BE2C (cell line): ENCODE results near the gene AMD1.

Experiments used
- DNase-seq: peaks from one replicate; pipeline ENCODE4 v3.0.0-alpha.2; 2020
- H3K27me3 ChIP-seq: fragments of 250-450 bp; sonication (Bioruptor Pico); 2 replicates; pipeline ENCODE4 v1.5.1; 2020; ENCODE audit warnings: mild to moderate bottlenecking
- H3K36me3 ChIP-seq: fragments of 250-450 bp; sonication (Bioruptor Pico); 2 replicates; pipeline ENCODE4 v1.5.1; 2020; ENCODE audit warnings: mild to moderate bottlenecking
- H3K4me1 ChIP-seq: fragments of 250-450 bp; sonication (Bioruptor Pico); 2 replicates; pipeline ENCODE4 v1.5.1; 2020
- H3K4me3 ChIP-seq: 2 replicates; pipeline ENCODE4 v1.5.1; 2011; ENCODE audit warnings: low read depth, low read length
- H3K9me3 ChIP-seq: fragments of 250-450 bp; sonication (Bioruptor Pico); 2 replicates; pipeline ENCODE4 v1.5.1; 2020
- TF ChIP-seq, protein P1 (sequence below): IDR thresholded peaks from 2 replicates; pipeline ENCODE4 v1.5.1; 2012; ENCODE audit warnings: mild to moderate bottlenecking, low read depth, low read length

AMD1 gene

DNA sequence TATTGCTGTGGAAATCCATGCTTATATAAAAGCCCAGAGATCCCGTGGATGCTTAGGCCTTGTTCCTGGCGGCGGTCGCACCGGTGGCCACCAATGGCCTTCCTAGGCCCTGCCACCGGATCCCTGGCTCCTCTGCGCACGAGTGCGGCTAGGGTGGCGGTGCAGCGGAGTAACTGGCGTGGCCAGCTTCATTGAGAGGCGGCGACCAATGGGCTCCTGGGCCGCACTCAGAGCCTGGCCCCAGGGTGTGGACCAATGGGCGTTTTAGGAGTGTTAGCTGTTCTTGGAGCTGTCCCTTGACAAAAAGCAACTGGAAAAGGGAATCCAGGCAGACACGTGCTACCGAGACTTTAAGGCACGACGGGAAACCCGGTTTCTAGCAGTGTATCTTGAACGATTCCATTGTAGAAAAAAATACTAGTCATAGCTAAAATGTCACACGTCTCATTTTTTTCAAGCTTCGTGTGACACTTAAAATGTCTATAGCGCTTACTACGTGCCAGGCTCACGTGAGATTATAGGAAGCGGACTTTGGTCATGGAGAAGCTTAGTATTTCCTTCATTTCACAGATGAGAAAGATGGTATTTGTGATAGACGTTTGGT, 1.7 kb downstream of the AMD1 start:
- TF ChIP-seq, protein P1, sequence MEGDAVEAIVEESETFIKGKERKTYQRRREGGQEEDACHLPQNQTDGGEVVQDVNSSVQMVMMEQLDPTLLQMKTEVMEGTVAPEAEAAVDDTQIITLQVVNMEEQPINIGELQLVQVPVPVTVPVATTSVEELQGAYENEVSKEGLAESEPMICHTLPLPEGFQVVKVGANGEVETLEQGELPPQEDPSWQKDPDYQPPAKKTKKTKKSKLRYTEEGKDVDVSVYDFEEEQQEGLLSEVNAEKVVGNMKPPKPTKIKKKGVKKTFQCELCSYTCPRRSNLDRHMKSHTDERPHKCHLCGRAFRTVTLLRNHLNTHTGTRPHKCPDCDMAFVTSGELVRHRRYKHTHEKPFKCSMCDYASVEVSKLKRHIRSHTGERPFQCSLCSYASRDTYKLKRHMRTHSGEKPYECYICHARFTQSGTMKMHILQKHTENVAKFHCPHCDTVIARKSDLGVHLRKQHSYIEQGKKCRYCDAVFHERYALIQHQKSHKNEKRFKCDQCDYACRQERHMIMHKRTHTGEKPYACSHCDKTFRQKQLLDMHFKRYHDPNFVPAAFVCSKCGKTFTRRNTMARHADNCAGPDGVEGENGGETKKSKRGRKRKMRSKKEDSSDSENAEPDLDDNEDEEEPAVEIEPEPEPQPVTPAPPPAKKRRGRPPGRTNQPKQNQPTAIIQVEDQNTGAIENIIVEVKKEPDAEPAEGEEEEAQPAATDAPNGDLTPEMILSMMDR = no peak
- no peaks in the 10 kb centered on the region for H3K27me3 ChIP-seq
- H3K4me3 ChIP-seq = peak overlapping the region; percentile 93
- H3K9me3 ChIP-seq = no peaks in the 10 kb centered on the region
- peak; percentile 92 for DNase-seq
- no peaks in the 10 kb centered on the region for H3K4me1 ChIP-seq
- H3K36me3 ChIP-seq = peaks cover 7% of the 10 kb centered on the region

- no peaks in the 10 kb centered on the region for H3K4me1 ChIP-seq
- peaks cover 7% of the 10 kb centered on the region for H3K36me3 ChIP-seq
- no peaks in the 10 kb centered on the region for H3K9me3 ChIP-seq
- H3K27me3 ChIP-seq = no peaks in the 10 kb centered on the region
- DNase-seq = no peak
- peak overlapping the region; percentile 93 for H3K4me3 ChIP-seq
- TF ChIP-seq, protein P1 = no peak
Measured at GRCh38 chr6:110876806-110877564, 2.4 kb downstream of the AMD1 start.

- no peak for DNase-seq
- H3K9me3 ChIP-seq = no peaks in the 10 kb centered on the region
- TF ChIP-seq, protein P1 = no peak
- H3K4me3 ChIP-seq = peak overlapping the region; percentile 93
- no peaks in the 10 kb centered on the region for H3K27me3 ChIP-seq
- peaks cover 7% of the 10 kb centered on the region for H3K36me3 ChIP-seq
- H3K4me1 ChIP-seq = no peaks in the 10 kb centered on the region
Measured at GRCh38 chr6:110877569-110877968, 3.0 kb downstream of the AMD1 start.

DNA sequence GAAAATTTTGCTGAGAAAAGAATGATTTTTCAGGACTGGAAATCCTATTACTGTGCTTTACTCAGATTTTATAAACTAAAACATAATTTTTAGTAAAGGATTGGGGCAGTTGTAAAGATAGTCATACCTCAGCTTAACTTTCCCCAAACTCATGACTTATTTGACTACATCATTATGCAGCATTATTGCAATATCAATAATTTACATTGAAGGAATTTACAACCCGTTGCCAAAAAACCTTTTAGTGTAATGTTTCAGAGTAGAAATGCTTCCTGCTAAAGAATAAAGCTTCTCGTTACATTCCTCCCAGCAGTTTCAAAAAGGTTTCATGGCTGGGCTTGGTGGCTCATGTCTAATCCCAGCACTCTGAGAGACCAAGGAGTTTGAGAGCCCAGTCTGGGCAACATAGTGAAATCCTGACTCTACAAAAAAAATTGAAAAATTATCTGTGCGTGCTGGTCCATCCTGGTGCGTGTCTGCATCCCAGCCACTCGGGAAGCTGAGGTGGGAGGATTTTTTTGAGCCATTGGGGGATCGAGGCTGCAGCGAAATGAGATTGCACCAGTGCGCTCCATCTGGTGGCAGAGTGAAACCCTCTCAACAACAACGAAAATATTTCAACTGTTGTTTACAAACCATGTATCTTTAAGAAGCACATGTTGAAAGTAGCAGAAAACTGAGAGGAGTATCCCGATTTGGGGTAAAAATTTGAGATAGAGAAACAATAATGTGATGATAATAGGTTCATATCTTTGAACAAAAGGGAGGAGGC, 4.4 kb downstream of the AMD1 start:
- Histone ChIP-seq H3K9me3 (no peaks in the 10 kb centered on the region), H3K4me1 (no peaks in the 10 kb centered on the region), H3K36me3 (peaks cover 10% of the 10 kb centered on the region), H3K4me3 (peak overlapping the region; percentile 93), H3K27me3 (no peaks in the 10 kb centered on the region)
- TF ChIP-seq, protein P1 = peak; percentile 73
- DNase-seq = peak; percentile 44

- H3K9me3 ChIP-seq = no peaks in the 10 kb centered on the region
- H3K4me1 ChIP-seq = no peaks in the 10 kb centered on the region
- H3K27me3 ChIP-seq = no peaks in the 10 kb centered on the region
- DNase-seq = no peak
- TF ChIP-seq, protein P1 = no peak
- no peak overlapping the region for H3K4me3 ChIP-seq
- peaks cover 11% of the 10 kb centered on the region for H3K36me3 ChIP-seq
Measured at GRCh38 chr6:110880651-110881050, 6.1 kb downstream of the AMD1 start.
